ENCODE measurements around the gene GALNT17.

Gene GALNT17

DNA sequence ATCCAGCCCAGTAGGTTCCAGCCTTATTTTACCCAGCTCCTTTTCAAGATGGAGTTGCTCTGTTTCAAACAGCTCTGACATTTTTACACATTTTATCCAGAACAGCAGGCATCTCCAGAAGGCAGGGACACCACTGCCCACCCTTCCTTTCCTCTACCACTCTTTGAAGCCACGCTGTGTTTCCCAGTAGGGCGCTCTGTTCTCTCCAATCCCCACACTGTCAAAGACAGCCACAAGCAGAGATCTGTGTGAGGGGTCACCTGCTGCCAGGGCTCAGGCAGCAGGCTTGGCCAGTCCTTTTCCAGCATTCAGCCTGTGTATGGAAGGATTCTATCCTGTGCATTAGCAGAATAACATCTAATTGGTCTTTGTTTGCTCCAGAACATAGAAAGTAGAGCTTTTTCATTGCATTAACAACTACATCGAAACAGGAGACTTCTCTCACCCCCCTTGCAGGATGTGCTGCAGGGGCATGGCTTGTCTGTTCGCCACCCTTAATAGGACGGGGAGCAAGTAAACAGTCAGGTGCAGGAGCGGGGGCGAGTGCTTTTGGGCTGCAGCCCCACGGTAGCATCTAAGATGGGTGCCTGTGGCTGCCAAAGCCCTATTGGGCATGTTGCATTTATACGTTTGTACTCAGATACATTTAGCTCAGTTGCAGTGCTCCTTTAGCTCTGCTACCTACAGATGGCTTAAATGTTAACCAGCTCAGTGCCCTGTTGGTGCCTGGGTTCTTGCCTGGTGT is 326.1 kb downstream of the GALNT17 start:
- DNase-seq (ENCODE audit: low spot score): no peak

DNA sequence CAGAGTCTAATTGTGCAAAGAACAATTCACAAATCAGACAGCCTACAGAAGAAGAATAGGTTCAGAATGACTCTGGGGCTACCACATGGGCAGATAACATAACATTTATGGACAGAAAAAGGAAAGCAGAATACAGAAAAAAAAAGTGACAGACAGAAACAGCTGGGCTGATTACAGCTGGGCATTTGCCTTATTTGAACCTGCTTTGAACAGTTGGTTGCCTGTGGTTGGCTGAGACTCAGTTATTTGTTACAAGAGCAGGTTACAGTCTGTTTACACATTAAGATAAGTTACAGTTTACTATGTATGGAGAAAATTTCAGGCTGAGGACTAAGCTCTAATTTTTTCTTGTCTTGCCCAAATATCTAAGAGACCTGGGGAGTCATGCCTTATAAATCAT is 327.2 kb downstream of the GALNT17 start:
- DNase-seq (ENCODE audit: low spot score): no peak

DNA sequence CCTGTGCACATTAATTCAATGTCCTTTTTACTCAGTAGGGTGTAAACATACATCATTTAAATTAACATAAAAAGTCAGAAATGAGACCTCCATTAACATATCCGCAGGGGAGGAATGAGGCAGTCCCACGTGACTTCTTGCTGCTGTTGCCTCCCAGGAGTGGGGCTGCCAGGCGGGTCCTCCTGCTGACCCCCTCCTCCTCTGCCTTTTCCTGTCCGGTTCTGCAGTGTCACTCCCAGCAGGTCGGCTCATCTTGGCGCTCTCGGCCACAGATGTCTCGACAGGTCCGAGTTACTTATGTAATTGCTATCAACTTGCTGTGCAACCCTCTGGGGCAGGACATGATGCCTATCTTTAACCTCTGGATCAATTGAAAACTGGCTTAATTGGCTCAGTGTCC is 329.6 kb downstream of the GALNT17 start:
- no peak for DNase-seq (ENCODE audit: low spot score)

DNA sequence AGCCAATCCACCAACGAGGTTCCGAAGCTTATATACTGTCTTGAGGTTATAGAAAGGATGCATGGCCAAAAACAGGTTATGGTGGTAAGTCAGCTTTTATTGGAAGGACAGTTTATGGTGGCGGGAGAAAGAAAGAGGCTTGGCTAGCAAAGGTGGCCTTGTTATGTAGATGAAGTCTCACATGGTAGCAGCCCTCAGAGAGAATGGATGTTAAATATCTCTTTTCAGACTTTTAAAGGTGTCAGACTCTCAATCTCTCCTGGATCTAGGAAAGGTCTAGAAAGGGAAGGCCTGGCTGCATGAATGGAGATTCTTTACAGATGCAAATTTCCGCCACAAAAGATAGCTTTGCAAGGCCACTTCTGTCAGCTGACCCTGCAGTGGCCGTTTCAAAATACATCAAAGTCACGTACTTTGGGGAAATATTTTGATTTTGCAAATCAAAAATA is 333.8 kb downstream of the GALNT17 start:
- no peak for DNase-seq (ENCODE audit: low spot score)

DNA sequence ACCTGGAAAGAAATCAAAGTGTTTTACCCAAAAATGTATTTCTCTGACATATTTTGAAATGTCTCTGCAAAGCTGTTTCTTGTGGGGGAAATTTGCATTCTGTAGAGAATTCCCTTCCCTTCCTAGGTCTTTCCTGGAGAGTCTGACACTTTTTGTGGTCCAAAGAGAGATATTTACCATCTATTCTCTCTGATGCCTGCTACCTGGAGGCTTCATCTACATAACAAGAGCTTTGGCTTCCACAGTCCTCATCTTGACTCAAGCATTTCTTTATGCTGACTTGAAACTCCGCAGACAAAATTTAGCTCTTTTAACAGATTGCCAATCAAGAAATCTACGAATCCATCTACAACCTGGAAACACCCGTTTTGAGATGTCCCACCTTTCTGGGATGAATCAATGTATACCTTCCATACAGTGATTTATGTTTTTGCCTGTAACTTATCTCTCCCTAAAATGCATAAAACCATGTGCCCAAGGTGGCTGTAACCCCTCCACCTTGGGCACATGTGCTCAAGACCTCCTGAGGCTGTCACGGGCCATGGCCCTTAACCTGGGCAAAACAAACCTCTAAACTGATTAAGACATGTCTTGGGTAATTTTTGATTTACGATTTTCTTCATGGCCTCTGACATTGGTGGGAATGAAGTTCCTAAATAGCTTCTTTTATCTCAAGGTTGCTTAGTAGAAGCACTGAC is 334.7 kb downstream of the GALNT17 start:
- no peak for DNase-seq (ENCODE audit: low spot score)

DNA sequence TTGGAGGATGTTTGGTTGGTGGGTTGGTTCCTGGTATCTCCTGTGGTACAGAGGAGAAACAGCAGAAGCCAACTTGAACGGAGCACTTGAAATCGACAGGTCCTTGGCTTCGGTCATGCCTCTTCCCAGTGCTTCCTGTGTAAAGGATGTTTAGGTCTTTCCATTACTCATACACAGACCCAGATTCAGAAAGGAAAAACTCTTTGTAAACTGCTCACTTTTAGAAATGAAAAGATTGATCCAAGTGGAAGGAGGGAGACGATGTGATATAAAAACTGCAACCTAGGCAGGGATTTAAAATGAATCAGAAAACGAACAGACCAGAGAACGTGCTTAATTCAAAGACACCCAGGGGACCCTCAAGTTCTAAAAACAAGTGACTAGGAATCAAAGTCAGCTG is 338.4 kb downstream of the GALNT17 start:
- no peak for DNase-seq (ENCODE audit: low spot score)

DNA sequence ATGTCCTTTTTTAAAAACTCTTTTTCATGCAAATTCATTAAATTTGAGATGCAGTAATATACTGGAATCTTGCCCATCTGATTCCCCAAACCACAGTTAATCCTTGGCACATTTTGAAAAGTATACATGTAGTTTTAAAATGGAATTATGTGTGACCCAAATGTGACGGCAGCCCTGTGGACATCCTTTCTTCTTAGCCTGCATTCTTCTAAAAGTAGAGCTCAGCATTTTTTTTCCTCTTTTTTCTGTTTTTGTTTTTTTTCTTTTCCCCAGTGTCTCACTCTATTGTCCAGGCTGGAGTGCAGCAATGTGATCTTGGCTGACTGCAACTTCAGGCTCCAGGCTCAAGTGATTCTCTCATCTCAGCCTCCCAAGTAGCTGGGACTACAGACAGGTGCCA is 338.9 kb downstream of the GALNT17 start:
- DNase-seq (ENCODE audit: low spot score): no peak

DNA sequence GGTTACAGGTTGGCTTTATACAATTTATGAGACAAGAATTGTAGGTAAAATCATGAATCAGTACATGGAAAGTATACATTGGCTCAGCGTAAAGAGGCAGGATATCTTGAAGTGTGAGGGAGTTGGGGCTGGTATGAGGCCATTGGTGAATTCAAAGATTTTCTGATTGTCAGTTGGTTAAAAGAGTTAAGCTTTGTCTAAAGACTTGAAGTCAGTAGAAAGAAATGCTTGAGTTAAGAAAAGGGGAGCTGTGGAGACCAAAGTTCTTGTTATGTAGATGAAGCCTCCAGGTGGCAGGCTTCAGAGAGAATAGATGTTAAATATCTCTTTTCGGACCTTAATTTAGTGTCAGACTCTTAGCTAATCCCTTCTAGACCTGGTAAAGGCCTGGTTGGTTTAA is 341.0 kb downstream of the GALNT17 start:
- no peak for DNase-seq (ENCODE audit: low spot score)

DNA sequence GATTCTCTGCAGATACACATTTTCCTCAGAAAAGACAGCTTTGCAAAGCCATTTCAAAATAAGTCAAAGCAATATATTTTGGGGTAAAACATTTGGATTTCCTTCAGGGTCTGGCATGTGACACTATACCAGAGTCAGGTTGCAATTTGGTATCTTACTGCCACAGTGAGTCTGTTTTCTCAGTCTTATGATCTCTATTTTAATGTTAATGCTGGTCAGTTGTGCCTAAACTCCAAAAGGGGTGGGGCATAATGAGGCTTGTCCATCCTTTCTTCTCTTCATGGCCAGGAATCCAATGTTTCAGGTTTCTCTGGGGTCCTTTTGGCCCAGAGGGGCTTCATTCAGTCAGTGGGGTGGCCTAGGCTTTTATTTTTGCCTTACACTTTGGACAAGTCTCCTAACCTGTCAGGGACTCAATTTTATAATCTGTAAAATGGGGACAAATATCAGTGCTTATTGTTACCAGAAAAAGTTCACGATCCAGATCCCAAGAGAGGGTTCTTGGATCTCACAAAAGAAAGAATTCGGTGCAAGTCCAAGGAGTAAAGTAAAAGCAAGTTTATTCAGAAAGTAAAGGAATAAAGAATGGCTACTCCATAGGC is 341.5 kb downstream of the GALNT17 start:
- DNase-seq (ENCODE audit: low spot score): no peak

DNA sequence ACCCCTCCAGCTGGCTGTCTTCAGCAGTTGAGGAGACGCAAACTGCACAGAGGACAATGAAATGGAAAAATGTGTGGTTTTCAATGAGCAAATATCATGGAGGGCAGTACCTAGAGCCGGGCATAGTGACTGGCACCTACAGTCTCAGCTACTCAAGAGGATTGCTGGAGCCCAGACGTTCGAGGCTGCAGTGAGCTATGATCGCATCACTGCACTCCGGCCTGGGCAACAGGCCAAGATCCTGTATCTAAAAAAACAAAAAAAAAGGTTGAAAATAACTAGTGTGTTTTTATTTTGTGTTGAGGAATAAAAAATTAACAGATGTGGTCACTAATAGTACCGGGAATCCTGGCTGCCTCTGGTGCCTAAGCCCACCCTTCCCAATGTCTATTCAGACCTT is 345.5 kb downstream of the GALNT17 start:
- no peak for DNase-seq (ENCODE audit: low spot score)

DNA sequence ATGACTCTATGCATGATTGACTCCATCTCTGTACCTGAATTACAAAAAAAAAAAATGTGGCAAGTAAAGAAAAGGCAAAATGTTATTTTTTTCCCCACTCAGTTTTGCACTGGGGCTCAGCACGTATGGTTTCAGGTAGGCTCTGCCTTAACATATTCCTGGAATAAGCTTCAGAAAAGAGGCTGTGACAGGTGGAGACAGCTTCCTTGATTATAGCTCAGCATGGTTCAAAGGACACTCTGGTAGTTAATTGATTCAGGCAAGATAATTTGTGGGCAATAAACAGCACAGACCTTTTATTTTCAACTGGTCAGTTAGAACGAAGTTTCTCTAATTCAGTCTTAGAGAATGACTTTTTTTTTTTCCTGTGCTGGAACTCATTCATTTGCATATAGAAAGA is 347.3 kb downstream of the GALNT17 start:
- DNase-seq (ENCODE audit: low spot score): no peak

DNA sequence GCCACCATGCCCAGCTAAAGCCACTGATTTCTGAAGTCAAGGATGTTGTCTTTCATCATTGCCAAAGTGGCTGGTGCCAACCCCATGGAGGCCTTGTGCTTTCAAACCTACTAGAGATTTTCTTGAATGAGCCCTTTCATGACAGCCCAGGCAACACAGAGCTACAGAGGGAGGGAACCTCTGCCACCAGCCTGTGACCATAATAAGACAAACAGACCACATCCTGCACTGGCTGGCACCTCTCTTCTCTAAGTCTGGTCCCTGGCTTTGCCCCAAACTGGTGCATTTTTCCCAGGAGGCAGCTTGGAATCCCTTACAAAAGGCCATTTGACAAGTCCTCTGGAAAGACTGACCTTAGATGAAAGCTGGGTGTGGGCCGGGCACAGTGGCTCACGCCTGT is 348.8 kb downstream of the GALNT17 start:
- no peak for DNase-seq (ENCODE audit: low spot score)

DNA sequence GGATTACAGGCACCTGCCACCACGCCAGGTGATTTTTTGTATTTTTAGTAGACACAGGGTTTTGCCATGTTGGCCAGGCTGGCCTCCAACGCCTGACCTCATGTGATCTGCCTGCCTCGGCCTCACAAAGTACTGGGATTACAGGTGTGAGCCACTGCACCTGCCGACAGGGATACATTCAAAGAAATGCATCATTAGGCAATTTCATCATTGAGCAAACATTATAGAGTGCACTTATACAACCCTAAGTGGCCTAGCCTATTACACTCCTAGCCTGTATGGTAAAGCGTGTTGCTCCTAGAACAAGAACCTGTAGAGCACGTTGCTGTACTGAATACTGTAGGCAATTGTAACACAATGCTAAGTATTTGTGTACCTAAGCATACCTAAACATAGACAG is 350.3 kb downstream of the GALNT17 start:
- DNase-seq (ENCODE audit: low spot score): no peak

DNA sequence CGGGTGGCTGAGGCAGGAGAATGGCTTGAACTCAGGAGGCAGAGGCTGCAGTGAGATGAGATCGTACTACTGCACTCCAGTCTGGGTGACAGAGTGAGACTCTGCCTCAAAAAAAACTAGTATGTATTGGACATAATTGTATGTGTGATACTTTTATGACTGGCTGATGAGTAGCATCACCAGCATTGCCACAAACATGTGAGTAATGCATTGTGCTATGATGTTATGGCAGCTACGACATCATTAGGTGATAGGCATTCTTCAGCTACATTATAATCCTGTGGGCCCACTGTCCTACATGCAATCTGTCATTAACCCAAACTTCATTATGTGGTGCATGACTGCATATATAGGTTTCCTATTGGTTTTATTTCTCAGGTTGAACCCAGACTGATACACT is 352.4 kb downstream of the GALNT17 start:
- DNase-seq (ENCODE audit: low spot score): no peak

DNA sequence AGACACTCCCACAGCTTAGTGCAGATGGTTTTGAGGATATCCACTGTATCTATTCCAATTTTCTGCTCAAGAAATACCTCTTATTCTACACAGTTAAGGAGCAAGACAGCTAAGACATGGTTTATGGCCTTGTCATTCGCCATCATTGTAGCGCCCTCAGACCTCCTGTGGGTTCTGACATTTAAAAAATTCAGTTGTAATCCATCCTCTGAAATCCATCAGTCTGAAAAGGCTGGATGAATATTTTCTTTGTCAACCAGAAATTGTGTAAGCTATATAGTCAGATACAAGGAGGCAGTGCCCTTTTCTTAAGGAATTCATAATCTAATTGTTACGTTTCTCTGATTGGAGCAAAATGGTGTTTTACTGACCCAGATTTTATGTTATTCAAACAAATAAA is 353.6 kb downstream of the GALNT17 start:
- DNase-seq (ENCODE audit: low spot score): no peak

DNA sequence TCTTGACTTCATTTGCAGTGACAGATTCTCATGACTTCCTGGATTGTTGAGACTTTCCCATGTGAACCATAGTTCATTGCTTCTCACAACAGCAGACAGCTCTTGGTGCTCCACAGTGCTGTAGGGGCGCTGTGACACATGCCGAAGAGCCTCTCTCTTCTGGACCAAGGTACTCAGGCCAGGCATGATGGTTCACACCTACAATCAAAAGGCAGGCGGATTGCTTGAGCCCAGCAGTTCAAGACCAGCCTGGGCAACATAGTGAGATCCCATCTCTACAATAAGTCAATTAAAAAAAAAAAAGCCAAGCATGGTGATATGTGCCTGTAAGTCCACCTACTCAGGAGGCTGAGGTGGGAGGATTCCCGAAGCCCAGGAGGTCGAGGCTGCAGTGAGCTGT is 354.5 kb downstream of the GALNT17 start:
- DNase-seq (ENCODE audit: low spot score): no peak

DNA sequence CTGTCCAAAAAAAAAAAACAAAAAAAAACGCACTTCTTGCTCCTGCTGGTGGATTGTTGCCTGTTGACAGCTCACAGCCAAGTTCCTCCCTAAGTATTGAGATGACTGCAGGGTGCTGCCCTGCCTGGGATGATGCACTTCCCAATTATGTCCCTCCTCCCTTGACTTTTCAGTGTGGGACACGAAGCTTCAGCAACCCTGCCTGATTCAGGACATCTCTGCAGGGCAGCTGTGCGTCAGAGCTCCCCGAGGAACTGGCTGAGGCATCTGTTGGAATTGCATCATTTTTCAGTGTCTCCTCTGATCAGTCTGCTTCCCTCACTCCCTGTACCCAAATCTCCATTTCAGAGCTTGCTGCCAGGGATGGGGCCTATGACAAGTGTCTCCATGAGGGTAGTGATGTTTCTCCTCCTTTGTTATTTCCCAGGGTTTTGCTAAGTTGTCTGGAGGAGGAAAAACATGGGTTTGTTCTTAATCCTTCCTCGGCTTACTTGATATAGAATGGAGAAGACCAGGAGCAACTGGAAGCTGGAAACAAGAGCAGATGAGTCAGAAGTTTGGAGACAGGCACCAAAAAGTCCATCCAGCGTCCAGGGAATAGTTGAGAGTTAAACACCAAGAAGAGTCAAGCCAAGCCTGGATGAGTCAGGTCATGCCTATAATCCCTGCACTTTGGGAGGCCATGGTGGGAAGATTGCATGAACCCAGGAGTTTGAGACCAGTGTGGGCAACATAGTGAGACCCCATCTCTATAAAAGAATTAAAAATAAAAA is 355.1 kb downstream of the GALNT17 start:
- peak; percentile 6 for DNase-seq (ENCODE audit: low spot score)

DNA sequence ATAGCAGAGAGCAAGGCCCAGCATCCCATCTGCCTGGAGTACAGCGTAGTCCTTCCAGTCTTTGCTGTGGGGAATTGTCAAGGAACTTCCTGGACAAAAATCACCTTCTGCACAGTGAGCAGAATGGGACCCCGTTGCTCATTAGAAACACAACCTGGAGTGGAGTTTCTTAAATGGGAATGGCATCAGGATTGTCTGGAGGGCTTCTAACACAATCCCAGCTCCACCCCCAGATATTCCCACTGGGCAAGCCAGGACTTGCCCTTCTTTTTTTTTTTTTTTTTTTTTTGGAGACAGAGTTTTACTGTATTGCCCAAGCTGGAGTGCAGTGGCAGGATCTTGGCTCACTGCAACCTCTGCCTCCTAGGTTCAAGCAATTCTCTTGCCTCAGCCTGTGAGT is 356.4 kb downstream of the GALNT17 start:
- DNase-seq (ENCODE audit: low spot score): no peak

DNA sequence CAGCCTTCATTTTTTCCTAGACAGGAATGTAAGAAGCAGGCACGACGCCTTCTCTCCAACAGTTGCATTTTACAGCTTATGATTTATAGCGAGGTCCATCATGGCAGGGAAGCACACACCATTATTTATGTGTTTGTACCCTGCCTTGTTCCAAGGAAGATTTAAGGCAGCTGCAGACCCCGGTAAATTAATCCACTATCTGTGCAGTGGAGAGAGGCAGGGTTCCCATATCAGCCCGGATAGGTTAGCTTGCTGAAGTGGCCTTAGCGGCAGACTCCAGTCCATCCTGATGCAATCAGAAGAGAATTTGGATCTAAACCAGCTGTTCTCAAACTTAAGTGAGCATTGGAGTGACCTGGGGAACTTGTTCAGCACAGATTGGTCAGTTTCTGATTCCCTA is 359.4 kb downstream of the GALNT17 start:
- no peak for DNase-seq (ENCODE audit: low spot score)

DNA sequence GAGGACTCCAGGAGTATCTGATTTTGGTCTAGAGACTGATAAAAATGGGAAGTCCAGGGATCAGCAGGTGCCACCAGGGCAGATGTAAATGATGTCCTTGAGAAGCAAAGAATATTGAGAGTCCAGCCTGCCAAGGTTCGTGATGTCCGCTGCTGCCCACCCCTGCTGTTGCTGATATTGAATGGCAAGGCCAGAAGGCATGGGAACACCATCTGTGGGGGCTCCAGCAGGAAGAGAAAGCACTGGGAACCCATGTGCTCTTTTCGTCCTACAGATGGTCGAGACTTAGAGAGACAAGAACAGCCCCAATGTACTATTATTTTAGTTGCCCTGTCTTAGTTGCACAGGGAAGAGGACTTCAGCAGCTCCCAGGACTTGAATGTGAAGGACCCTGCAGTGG is 363.9 kb downstream of the GALNT17 start:
- DNase-seq (ENCODE audit: low spot score): no peak

DNA sequence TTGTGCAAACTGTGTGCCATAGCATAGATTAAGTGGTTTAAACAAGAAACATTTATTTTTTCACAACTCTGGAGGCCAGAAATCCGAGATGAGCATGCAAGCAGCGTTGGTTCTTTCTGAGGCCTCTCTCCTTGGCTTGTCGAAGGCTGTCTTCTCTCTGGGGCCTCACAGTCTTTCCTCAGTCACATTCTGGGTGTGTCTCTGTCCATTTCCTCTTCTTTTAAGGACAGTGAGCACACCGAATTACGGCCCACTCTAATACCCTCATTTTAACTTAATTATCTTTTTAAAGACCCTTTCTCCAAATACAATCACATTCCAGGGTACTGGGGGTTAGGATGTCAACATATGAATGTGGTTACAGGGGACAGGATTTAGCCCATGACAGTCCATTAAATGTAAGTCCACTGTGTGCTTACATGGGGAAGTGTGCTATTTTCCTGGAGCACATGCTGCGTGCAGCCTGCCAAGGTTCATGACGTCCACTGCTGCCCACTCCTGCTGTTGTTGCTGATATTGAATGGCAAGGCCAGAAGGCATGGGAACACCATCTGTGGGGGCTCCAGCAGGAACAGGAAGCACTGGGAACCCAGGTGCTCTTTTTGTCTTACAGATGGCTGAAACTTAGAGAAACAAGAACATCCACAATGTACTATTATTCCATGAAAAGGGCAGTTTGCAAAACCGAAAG is 365.5 kb downstream of the GALNT17 start:
- DNase-seq (ENCODE audit: low spot score): no peak

DNA sequence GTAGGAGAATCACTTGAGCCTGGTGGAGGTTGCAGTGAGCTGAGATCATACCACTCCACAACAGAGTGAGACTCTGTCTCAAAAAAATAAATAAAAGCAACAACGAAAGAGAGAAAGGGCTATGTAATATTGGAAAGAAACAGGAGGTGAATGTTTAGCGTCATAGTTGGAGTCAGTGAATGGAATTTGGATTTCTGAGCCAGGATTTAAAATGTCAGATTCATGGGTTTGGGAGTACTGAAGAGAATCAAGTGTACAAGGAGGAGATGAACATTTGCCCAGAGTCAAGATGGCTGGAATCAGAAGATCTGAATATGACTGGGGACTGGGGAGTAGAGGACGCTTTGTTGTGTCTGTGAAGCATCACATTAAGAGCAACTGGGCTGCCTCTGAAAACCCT is 366.4 kb downstream of the GALNT17 start:
- DNase-seq (ENCODE audit: low spot score): no peak
